Measurements from ENCODE around the gene CEMIP. TPM values are rescaled to one million over a fixed set of nuclear protein-coding genes. Genes with fewer than 3 reads are reported as not detected.

CEMIP gene
- total RNA-seq, 1 experiment from 2014 or later, result 3.1 TPM

- H3K27me3 ChIP-seq (ENCODE audit: low read length), result no peaks in the 10 kb centered on the region
- no peaks in the 10 kb centered on the region for H3K79me2 ChIP-seq (ENCODE audit: low read length)
- POLR2A ChIA-PET (ENCODE audit: unreplicated experiment), result no interaction called here
- no peaks in the 10 kb centered on the region for H3F3A ChIP-seq (ENCODE audit: low read length, unreplicated experiment)
- intact Hi-C loops (cut with micrococcal nuclease), result no loop called here
- no TSS peak for BruUV-seq (replicated peaks)
- no peaks in the 10 kb centered on the region for H3K9me3 ChIP-seq (ENCODE audit: low read length)
- no peaks in the 10 kb centered on the region; the same call in 1 of the 2 replicates for H3K36me3 ChIP-seq (ENCODE audit: low read depth, low read length)
- no peak overlapping the region for H3K4me3 ChIP-seq (ENCODE audit: low read length)
- no peak overlapping the region for H3K9ac ChIP-seq (ENCODE audit: low read length)
- H2AFZ ChIP-seq (ENCODE audit: low read length), result no peak overlapping the region
- peaks cover 14% of the 10 kb centered on the region for H3K4me1 ChIP-seq (ENCODE audit: insufficient read depth, low read length)
- no peaks in the 10 kb centered on the region for H3K9me2 ChIP-seq (replicated peaks; ENCODE audit: low read length)
- no peak for ATAC-seq
- CTCF ChIA-PET, result no interaction called here
- no peaks in the 10 kb centered on the region for H4K20me1 ChIP-seq (ENCODE audit: low read length)
- no peak for TF ChIP-seq EZH2phosphoT487 (IDR thresholded peaks at IDR 0.05; ENCODE audit: borderline replicate concordance, low read length)
- no peak for TF ChIP-seq EZH2 (IDR thresholded peaks at IDR 0.05; ENCODE audit: low read length, unreplicated experiment)
- TF ChIP-seq CTCF (conservative IDR thresholded peaks at IDR 0.05; ENCODE audit: low read depth, low read length), result no peak
- H3K27ac ChIP-seq (ENCODE audit: low read length), result no peak overlapping the region
- DNase-seq, result no peak
- no peak overlapping the region for H3K4me2 ChIP-seq (ENCODE audit: low read length)
Observed at GRCh38 chr15:80904998-80905397, 125.8 kb downstream of the CEMIP start.

GRCh38 chr15:80906159-80906766 is 127.1 kb downstream of the CEMIP start:
- no peaks in the 10 kb centered on the region for H3F3A ChIP-seq (ENCODE audit: low read length, unreplicated experiment)
- no peaks in the 10 kb centered on the region for H4K20me1 ChIP-seq (ENCODE audit: low read length)
- BruUV-seq (replicated peaks), result no TSS peak
- no peaks in the 10 kb centered on the region for H3K79me2 ChIP-seq (ENCODE audit: low read length)
- H2AFZ ChIP-seq (ENCODE audit: low read length), result no peak overlapping the region
- intact Hi-C loops (cut with micrococcal nuclease), result no loop called here
- POLR2A ChIA-PET (ENCODE audit: unreplicated experiment), result no interaction called here
- peak overlapping the region; percentile 24; the same call in 1 of the 2 replicates for H3K27ac ChIP-seq (ENCODE audit: low read length)
- H3K4me2 ChIP-seq (ENCODE audit: low read length), result peak overlapping the region; percentile 38
- ATAC-seq (peak; percentile 86), DNase-seq (peak; percentile 88)
- H3K9me3 ChIP-seq (ENCODE audit: low read length), result no peaks in the 10 kb centered on the region
- H3K4me1 ChIP-seq (ENCODE audit: insufficient read depth, low read length), result peaks cover 14% of the 10 kb centered on the region
- no peaks in the 10 kb centered on the region for H3K27me3 ChIP-seq (ENCODE audit: low read length)
- H3K9ac ChIP-seq (ENCODE audit: low read length), result no peak overlapping the region
- H3K4me3 ChIP-seq (ENCODE audit: low read length), result no peak overlapping the region
- TF ChIP-seq CTCF (conservative IDR thresholded peaks at IDR 0.05; ENCODE audit: low read depth, low read length), result no peak
- no peak for TF ChIP-seq EZH2 (IDR thresholded peaks at IDR 0.05; ENCODE audit: low read length, unreplicated experiment)
- TF ChIP-seq EZH2phosphoT487 (IDR thresholded peaks at IDR 0.05; ENCODE audit: borderline replicate concordance, low read length), result no peak
- no peaks in the 10 kb centered on the region for H3K9me2 ChIP-seq (replicated peaks; ENCODE audit: low read length)
- H3K36me3 ChIP-seq (ENCODE audit: low read depth, low read length), result no peaks in the 10 kb centered on the region; the same call in 1 of the 2 replicates
- CTCF ChIA-PET, result no interaction called here

GRCh38 chr15:80911821-80912220 is 132.7 kb downstream of the CEMIP start:
- Histone ChIP-seq H3K9me3 (ENCODE audit: low read length) (no peaks in the 10 kb centered on the region), H3F3A (ENCODE audit: low read length, unreplicated experiment) (no peaks in the 10 kb centered on the region), H3K4me1 (ENCODE audit: insufficient read depth, low read length) (peaks cover 19% of the 10 kb centered on the region), H2AFZ (ENCODE audit: low read length) (no peak overlapping the region), H4K20me1 (ENCODE audit: low read length) (no peaks in the 10 kb centered on the region), H3K4me3 (ENCODE audit: low read length) (no peak overlapping the region), H3K27me3 (ENCODE audit: low read length) (no peaks in the 10 kb centered on the region), H3K4me2 (ENCODE audit: low read length) (no peak overlapping the region), H3K79me2 (ENCODE audit: low read length) (no peaks in the 10 kb centered on the region), H3K9me2 (replicated peaks; ENCODE audit: low read length) (no peaks in the 10 kb centered on the region), H3K36me3 (ENCODE audit: low read depth, low read length) (no peaks in the 10 kb centered on the region; the same call in 1 of the 2 replicates), H3K9ac (ENCODE audit: low read length) (no peak overlapping the region), H3K27ac (ENCODE audit: low read length) (no peak overlapping the region)
- DNase-seq, result no peak
- TF ChIP-seq EZH2 (IDR thresholded peaks at IDR 0.05; ENCODE audit: low read length, unreplicated experiment), result no peak
- TF ChIP-seq CTCF (conservative IDR thresholded peaks at IDR 0.05; ENCODE audit: low read depth, low read length), result no peak
- TF ChIP-seq EZH2phosphoT487 (IDR thresholded peaks at IDR 0.05; ENCODE audit: borderline replicate concordance, low read length), result no peak
- no TSS peak for BruUV-seq (replicated peaks)
- POLR2A ChIA-PET (ENCODE audit: unreplicated experiment), result interaction anchor here (0.7 kb wide), 1 partner anchor 134 kb away, joined by 3 read pairs; no protein-coding TSS in a partner anchor
- intact Hi-C loops (cut with micrococcal nuclease), result loop anchor here (10.0 kb wide), 1 partner anchor 63 kb away; no protein-coding TSS in a partner anchor
- CTCF ChIA-PET, result no interaction called here
- no peak for ATAC-seq

All from PC-3 (cell line).